ENCODE measurements around the gene HLCS.

Gene HLCS

DNA sequence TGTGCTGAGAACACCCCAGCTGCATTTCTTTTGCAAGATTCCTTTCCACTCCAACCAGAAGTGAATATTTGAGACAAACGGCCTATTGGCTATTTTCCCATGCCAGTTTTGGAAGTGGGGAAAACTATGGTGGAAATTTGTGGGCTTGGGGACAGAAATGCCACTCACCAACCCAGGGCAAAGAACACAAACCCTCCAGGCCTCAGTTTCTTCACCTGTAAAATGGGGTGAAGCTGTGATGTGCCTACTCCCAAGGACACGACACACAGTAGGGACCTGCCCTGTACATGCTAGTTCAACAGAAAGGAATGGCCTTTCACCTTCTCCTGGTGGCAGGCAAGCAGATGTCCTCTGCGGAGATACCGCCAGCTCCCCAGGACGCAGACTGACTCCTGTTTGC is 221.0 kb downstream of the HLCS start:
- no peak for DNase-seq (ENCODE audit: low spot score)

DNA sequence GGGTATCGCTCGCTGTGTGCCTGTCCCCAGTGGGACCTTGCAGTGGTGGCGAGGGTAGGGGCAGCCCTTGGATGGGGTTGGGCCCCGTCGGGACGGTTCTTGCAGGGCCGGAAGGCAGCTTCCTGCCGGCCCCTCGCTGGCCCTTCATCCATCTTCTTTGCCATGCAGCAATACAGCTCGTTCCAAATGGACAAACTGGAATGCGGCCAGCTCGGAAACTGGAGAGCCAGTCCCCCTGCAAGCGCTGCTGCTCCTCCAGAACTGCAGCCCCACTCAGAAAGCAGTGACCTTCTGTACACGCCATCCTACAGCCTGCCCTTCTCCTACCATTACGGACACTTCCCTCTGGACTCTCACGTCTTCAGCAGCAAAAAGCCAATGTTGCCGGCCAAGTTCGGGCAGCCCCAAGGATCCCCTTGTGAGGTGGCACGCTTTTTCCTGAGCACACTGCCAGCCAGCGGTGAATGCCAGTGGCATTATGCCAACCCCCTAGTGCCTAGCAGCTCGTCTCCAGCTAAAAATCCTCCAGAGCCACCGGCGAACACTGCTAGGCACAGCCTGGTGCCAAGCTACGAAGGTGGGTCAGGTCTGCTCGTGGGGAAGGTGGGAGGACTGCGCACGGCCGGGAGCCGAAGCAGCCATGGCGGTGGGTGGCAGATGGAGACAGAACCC is 221.8 kb downstream of the HLCS start:
- no peak for DNase-seq (ENCODE audit: low spot score)

DNA sequence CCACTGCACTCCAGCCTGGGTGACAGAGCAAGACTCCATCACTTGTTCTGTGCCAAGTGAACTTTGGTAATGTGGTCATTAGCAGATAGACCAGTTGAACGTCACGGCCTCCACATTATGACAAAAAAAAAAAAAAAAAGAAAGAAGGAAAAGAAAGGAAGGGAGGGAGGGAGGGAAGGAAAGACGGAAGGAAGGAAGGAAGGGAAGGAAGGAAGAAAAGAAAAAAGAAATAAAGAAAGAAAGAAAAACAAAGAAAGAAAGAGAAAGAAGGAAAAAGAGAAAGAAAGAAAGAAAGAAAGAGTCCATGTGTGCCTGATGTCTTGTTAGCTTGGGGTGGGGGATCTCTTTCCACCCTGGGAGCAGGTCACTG is 222.3 kb downstream of the HLCS start:
- no peak for DNase-seq (ENCODE audit: low spot score)

DNA sequence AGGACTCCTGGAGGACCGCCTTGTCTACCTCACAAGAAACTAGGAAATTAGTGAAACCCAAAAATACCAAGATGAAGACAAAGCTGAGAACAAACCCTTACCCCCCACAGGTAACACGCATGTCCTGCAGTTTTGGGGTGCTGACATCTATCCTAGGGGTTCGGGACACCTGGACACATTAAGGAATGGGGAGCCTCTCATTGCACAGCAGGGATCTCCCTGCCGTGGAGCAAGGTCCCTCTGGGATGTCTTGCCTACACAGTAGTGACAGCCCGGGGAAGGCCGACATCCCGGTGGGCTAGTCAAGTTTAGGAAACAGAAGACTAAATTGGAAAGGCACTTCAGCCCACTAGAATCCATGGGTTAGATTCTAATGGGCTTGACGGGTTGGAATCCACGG is 223.0 kb downstream of the HLCS start:
- no peak for DNase-seq (ENCODE audit: low spot score)

DNA sequence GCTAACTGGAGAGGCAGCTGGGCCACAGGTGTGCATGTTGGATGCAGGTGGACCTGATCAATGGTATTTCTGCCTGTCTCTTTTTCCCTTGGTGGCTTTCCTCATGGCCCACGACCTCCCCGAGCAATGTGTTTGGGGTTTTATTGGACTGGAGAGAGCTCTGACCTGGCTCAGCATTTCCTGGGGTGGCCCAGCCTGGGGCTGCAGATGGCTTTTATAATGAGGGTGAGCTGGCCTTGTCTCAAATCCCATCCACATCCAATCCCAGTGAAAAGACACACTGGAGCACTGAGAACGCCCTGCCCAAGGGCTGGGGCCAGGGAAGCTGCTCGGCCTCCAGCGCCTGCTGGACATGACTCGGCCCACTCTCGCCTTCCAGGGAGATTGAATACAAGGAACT is 223.5 kb downstream of the HLCS start:
- DNase-seq (ENCODE audit: low spot score), result no peak

DNA sequence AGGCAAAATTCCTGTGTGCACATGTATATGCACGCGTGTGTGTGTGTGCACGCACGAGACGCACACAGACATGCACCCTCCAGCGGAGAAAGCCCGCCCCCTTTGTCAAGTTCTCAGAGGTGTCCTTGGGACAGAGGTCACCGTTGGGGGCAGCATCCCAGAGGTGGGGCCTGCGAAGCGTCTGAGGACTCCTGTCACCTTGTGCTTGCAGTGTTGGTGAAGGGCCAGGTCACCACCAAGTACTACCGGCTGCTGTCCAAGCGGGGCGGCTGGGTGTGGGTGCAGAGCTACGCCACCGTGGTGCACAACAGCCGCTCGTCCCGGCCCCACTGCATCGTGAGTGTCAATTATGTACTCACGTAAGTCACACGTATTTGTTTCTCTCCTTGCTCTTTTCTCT is 225.0 kb downstream of the HLCS start:
- DNase-seq (ENCODE audit: low spot score), result no peak

DNA sequence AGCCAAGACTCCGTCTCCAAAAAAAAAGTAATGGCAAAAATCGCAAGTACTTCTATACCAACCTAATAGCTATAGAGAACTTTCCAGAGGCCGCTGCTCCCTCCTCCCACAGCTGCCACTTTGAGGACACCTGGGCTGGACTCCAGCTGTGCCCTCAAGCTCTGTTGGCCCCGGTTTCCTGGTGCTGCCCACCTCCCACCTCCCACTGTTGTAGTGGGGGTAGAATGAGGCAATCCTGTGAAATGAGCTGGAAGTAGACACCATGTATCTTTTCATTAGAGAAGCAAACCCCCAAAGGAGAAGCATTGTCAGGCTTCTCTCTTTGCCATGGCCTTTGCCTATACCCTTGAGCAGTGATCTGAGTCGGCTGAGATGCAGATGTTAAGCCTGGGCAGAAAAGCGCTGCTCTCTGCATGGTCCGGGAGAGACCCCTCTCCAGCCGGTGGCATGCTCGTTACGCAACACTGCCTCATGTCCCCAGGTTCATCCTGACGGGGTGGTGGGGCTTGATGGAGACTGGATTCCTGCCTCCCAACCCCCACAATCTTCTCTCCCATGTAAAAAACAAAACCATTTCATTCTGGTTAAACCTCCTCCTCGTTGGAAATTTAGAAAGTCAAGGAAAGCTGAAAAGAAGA is 227.9 kb downstream of the HLCS start:
- no peak for DNase-seq (ENCODE audit: low spot score)

DNA sequence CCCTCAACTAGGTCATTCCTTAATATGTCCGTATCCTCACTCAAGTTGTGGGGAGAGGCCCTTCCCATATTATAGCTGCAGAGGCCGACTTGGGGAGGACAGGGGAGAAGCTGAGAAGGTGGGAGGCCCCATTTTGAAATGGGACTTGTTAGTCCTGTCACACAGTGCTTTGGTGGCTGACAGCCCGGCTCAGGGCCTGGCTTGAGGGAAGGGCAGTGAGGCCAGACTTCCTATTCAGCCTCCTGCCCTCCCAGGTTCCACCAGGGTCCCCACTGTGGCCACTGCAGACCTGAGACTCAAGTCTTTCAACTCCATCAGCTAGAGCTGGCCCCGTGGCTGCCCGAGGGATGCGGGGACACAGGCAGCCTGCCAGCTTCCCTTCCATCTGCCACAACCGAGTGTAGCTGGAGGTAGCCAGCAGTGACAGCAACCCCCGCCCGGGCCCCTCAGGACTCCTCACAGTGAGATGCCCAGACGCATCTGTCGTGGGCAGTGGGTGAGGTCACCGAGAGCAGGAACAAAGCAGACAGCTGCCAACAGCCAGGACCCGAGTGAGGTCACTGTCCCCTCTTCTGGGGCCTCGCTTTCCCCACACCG is 230.6 kb downstream of the HLCS start:
- no peak for DNase-seq (ENCODE audit: low spot score)

DNA sequence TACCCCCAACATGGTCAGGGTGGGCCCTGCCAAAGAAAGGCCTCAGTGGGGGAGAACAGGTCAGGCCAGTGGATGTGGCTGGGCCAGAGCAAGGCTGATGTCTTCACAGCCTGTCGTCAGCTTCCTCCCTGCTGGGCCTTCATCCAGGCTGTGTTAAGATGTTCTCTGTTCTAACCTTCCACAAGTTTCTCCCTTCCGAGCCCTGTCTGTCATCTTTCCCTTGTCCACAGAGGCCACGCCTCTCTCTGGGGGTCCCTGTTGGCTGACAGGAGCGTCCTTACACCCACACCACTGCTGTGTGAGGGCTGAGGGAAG is 231.3 kb downstream of the HLCS start:
- DNase-seq (ENCODE audit: low spot score), result no peak

DNA sequence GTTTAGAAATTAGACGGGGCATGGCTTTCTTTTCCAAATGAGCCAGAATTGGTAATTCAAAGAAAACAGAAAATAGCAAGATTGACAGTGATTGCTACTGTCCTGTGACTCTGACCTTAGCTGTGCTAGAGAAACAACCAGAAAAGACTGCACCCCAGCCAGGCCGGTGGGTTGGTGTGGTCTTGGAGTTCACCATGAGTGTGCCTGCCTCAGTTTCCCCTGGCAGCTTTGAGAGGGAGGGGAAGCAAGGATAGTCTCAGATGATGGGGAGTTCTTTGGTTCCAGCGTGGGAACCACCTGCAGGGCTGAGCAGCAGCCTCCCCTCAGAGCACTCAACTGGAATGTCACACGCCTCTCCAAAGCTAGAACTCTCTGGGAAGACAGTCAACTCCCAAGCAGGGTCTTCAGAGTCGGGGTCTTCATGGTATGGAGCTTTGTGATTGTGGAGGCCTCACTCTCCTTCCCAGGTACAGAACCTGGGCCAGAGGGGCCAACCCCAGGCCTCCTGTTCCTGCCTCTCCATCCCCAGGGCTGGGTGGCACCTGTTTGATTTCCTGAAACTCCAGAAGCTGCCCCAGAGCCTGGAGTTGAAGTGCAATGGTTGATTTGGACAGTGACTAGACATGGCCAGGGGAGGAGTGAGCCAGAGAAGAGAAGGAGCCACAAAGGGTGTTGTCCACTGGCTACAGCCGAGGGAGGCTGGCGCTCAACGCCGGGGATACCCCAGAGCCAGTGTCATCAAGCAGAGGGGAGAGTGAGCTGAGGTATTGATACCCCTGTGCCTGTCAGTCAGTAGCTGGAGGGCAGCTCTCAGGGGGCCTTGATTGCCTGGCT is 231.9 kb downstream of the HLCS start:
- DNase-seq (ENCODE audit: low spot score), result no peak

DNA sequence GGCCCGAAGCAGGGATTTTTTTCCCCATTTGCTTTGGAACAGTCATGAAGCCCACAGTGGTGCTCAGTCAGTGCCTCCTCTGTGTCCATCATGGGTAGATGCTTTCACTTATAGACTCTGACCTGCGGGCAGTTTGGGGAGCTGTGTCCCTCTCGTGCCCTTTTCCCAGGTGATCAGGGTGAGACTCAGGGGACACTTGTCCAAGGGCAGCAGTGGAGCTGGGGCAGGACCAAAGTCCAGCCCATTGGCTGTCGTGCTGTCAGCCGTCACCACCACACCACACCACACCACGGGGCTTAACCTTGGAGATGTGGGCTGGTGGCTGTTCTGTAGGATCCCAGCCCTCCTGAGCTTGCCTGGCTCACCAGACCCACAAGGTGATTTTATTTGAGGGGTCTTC is 232.6 kb downstream of the HLCS start:
- DNase-seq (ENCODE audit: low spot score), result no peak

DNA sequence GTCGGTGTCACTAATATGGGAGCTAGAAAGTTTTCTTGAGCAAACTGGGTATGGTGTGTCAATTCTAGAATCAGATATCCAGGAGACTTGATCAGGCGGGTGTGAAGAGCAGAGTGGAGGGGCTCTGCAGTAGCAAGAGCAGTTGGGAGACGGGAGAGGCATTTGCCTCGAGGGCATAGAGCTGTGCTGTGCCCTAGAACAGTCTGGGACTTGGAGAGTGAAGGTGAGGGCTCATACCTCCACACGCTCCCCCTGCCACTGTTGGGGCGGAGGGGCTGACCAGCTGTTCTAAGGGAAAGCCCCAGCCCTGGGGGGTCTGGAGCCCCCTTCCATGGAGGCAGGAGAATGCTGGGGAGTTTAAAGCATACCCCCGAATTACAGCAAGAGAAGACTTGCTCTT is 233.7 kb downstream of the HLCS start:
- no peak for DNase-seq (ENCODE audit: low spot score)

DNA sequence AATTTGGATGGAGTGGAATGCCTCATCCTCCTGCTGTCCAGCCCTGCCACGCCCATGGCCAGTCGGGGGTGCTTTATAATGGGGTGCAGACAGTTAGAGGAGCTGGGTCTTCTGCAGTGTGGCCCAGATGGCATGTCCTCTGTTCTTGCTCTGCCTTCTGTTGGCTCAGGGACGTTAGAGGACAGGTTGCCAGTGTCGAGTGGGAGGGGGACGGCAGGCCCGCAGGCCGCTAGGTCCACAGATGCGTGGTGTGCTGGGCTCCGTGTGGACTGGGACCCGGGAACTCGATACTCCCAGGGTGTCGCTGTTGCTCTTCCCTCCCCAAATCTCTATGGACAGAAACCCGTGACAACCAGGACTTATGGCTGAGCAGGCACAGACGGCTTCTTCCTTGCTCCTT is 234.3 kb downstream of the HLCS start:
- no peak for DNase-seq (ENCODE audit: low spot score)

DNA sequence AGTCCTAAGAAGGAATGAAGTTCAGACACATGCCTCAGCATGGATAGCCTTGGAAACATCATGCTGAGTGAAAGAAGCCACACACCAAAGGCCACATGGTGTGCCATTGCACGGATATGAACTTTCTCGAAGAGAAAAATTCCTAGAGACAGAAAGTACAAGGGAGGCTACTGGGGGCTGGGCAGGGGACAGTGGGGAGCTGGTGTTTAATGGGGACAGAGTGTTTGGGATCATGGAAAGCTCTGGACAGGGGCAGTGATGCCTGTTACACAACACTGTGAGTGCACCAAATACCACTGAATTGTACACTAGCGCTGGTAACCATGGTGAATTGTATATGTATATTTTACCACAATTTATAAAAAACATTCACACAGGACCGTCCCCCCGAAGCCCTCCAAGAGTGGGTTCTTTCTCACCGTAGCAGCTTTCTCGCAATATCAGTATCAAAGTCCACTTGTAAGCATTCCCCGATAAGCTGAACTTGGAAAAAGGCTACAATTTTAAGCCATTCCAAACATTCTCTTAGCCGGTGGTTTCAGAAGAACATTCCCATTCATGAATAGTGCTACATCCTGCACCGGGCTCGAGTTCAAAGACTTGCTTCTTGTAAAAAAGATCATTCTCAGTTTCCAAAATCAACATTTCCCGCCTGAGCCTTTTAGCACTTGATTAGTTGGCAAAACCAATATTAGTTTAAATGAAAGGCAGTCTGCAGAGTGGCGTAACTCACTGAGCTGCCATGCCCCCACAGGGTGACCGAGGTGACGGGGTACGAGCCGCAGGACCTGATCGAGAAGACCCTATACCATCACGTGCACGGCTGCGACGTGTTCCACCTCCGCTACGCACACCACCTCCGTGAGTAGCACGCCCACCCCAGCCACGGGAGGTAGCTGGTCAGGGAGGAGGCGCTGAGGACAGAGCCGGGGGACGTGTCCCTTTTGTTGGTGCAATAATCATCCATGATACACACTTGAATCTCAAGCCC is 235.9 kb downstream of the HLCS start:
- no peak for DNase-seq (ENCODE audit: low spot score)

DNA sequence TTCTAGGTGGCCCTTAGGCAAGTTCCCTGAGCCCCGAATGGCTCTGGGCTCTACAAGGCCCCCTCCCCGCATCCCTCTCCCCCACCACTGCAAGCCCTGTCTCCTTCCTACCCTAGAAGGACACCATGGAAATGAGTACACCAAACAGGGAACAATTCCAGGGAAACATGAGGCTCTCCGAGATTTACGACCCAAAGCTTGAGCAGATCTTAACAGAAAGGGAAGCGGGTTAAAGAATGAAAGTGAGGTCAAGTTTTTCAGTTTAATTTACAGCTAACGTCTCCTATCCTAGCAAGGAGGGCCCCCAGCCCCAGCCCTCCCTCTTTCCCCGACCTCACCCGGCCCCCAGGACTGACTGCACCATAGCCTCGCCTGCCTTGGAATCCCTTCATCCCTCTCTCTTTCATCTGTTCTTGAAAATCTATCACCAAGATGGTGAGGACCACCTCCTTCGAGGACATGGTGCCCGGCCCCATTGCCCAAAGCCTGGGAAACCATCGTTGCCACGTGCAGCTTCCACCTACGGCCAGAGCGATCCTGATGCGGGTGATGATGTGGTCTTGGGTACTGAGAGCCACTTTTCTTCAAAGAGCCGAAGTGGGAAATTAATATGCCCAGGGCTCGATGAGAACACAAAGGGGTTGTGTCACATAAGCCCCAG is 237.0 kb downstream of the HLCS start:
- no peak for DNase-seq (ENCODE audit: low spot score)

DNA sequence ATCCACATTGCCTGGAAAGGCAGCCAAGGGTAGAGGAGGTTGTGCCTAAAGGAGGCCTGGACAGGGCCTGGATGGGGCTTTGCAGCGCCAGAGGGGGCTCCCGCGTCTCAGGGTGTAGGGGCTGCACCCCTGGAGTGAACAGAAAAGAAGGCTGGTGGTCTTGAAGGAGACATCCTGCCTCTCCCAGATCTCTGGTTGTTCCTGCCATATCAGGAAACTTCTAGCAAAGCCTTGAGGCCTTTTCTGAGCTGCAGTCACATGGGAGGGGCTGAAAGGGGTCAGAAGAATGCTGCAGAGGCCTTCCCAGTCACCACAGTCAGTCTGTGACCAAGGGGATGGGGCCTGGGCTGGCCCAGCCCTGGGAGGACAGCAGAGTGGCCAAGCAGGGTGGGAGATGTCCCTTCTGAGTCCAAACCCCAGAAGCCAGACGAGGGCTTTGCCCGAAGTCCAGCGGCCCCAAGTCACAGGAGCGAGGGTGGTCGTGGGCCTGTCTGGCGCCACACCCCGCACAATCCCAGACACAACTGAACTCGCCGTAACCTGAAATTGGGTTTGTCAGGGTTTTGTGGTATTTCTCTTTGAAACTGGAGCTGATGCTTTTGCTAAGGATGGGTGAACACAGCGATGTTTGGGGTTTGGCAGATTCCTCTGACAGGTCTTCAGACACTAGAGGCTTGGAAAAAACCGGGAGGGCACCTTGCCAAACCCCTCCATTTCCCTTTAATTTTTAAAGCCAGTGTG is 237.9 kb downstream of the HLCS start:
- DNase-seq (ENCODE audit: low spot score), result no peak

DNA sequence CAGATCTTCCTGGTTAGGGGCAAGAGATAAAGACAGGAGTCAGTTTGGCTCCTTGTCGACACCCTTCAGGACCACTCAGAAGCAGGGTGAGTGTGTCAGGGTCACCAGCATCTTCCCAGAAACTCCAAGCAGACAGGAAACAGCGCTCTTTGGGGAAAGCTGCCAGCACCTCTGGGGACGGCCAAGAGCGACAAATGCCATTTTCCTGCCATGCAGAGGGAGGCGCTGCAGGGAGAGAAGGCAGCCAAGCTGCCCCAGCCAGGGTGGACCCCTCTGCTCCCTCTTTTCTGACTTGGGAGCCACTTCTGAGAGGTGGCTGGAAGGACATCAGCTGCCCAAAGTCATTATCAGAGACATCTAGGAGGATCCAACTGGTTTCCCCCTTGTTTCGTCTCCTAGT is 238.6 kb downstream of the HLCS start:
- DNase-seq (ENCODE audit: low spot score), result no peak

DNA sequence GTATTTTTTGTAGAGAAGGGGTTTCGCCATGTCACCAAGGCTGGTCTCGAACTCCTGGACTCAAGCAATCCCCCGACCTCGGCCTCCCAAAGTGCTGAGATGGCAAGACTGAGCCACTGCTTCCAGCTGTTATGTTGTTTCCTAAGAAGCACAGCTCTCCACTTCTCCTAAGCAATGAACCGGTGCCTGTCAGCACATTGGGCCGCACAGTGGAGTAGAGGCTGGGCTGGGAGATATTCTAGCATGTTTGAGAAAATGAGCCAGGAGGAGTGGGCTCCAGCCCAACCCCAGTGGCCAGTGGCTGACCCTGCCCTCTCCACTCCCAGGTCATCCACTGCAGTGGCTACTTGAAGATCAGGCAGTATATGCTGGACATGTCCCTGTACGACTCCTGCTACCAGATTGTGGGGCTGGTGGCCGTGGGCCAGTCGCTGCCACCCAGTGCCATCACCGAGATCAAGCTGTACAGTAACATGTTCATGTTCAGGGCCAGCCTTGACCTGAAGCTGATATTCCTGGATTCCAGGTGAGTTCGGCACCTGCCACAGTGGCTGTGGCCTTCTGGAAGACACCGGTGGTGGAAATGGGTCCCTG is 240.6 kb downstream of the HLCS start:
- no peak for DNase-seq (ENCODE audit: low spot score)

DNA sequence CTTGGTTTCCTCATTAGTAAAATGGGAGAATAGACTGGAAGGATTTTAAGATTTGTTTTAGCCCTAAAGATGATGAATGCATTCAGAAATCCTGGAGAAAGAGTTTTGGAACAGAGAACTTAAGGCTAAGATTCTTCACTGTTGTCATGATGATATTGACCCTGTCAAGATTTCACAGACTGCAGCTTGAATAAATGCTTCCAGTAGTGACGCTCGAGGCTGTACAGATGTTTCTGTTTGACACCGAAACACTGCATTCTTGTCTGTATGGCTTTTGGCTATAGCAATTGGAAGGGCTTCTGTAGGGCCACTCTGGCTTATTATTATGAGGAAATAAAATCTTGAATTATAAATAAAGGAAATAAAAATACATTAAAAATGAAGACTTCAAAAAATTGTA is 241.8 kb downstream of the HLCS start:
- DNase-seq (ENCODE audit: low spot score), result no peak

DNA sequence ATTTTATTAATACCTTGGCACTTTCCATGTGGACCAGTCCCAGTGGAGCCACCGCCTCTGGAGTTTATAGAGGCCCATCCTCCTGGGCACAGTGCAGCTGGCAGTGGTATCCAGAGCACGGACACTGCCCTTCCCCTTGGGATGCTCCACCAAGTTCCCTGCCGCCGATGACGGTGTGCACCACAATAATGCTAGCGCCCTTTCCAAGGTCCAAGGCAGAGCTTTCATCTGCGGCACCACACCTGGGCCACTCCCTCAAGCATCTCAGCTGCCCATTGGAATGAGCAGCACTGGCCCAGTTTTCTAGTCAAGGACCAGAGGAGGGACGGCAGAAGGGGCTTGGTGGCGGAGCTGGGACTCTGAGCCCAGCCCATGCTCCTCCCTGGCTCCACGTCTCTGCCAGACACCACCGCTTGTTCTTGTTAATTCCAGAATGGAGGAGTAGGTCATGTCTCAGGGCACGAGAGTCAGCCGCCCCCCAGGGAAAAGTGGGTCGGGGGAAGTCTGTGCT is 243.0 kb downstream of the HLCS start:
- no peak for DNase-seq (ENCODE audit: low spot score)

All from pons (tissue), 1 donor.